Kidney epithelial cell (primary cell): Measurements from ENCODE around the gene NLGN2. TPM values are rescaled to one million over a fixed set of nuclear protein-coding genes. Genes with fewer than 3 reads are reported as not detected.

Experiments
- DNase-seq: peaks from one replicate; pipeline ENCODE4 v3.0.0-alpha.2; 2010; ENCODE audit warnings: low read depth
- H3K27me3 ChIP-seq: 2 replicates; pipeline ENCODE4 v1.6.0; 2011; ENCODE audit warnings: low read length; ENCODE audit not compliant: control insufficient read depth, insufficient read depth
- H3K36me3 ChIP-seq: 2 replicates; pipeline ENCODE4 v1.5.1; 2011; ENCODE audit warnings: low read length; ENCODE audit not compliant: control insufficient read depth, insufficient read depth
- H3K4me3 ChIP-seq: 2 replicates; pipeline ENCODE4 v1.5.1; 2011; ENCODE audit warnings: low read depth, mild to moderate bottlenecking, control low read depth, low read length
- CTCF ChIP-seq: IDR thresholded peaks from 2 replicates; pipeline ENCODE4 v1.5.1; 2011; ENCODE audit warnings: mild to moderate bottlenecking, moderate library complexity, low read length, control low read depth, inconsistent platforms; ENCODE audit not compliant: insufficient read depth, poor library complexity, severe bottlenecking
- total RNA-seq: library from RNA; depleted of rRNA; stranded (reverse); fragments of >200 nt; gene quantifications from 2 replicates; pipeline ENCODE4 v1.2.3, GENCODE V29; 2015

The NLGN2 gene
- total RNA-seq, 1 donor from 2014 or later = 8.4 TPM

GRCh38 chr17:7404737-7405349 lies 2.8 kb upstream of the NLGN2 start:
- no peak for TF ChIP-seq CTCF
- DNase-seq = no peak
- Histone ChIP-seq H3K4me3 (peak overlapping the region; percentile 72), H3K27me3 (no peaks in the 10 kb centered on the region), H3K36me3 (no peaks in the 10 kb centered on the region)

DNA sequence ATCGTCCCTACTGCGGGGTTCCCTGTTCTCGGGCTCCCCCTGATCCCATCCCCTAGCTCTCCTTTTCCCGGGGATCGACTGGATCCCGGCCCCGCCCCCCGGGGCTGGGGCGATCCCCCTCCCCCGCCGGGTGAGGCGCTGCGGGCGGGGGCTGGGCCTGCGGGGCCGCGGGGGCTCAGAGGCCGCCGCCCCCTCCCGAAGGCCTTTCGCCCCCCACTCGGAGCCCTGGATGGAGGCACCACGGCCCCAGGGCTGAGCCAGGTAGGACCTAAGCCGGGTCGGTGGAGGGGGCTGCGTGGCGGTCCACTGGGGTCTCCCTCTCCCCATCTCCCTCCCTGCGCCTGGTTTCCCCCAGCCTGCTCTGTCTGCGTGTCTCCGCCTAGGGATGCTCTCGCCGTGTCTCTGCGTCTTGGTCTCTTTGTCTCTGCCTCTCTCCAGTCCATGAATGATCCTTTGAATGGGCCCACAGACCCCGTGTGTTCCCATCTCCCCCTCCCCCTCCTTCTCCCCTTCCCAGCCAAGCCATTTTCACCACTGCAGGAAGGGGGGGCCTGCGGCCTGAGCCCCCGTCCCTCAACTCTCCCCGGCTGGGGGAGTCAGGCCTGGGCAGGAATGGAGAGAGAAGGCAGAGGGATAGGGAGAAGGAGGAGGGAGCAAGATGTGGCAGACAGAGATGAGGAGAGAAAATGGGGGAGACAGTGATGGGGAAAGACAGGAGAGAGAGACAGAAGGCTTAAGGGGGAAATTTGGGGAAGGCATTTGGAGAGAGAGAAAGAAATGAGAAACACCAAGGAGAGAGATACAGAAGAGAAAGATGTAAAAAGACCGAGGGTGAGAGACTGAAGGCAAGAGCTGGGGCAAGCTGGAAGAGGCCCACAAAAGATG lies 2.1 kb upstream of the NLGN2 start:
- no peak for DNase-seq
- H3K4me3 ChIP-seq = peak overlapping the region; percentile 72
- H3K27me3 ChIP-seq = no peaks in the 10 kb centered on the region
- TF ChIP-seq CTCF = no peak
- no peaks in the 10 kb centered on the region for H3K36me3 ChIP-seq

DNA sequence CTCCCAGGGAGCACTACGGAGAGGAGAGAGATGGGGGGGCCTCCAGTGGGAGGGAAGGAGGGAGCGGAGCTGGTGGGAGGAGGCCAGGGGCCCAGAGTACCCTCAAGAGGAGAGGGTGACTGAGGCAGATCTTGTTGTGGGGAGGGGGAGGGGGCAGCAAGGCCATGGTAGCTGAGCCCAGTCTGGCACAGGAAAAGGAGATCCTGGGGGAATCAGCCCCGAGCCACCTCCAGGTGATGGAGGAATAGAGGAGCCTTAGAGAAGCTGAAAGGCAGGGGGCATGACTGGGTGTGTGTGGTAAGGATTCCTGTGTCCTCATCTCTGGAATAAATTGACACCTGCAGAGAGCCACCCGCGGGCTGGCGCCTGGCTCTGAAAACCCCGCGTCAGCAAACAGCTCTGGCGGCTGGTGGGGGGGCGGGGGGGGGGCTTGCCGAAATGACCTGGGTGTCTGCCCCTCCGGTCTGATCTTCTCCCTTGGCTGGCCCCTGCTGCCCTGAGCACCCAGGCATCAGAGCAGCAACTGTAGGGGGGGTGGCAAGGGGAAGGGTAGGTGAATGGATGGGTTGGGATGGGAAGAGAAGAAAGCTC lies 1.3 kb upstream of the NLGN2 start:
- DNase-seq = no peak
- Histone ChIP-seq H3K27me3 (no peaks in the 10 kb centered on the region), H3K36me3 (no peaks in the 10 kb centered on the region), H3K4me3 (no peak overlapping the region)
- no peak for TF ChIP-seq CTCF

DNA sequence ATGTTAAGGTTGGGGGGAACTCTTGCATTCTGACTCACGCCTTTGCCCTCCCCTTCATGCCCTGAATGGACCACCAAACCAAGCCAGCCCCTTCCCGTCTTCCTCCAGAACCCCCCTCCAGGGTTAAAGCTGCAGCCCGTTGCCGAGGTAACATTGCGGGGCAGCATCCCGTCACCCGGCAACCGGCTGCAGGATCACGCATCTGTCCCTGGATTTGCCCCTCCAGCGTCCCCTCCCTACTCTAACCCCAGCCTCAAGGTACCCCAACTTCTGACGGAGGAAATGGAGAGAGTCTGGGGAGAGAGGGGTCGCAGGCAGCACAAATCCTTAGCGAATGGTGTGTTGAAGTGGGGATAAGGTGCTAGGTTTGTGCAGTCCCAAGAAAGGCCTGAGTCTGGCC lies 563 bp upstream of the NLGN2 start:
- TF ChIP-seq CTCF = no peak
- no peak for DNase-seq
- no peaks in the 10 kb centered on the region for H3K27me3 ChIP-seq

GRCh38 chr17:7408252-7408727 lies 645 bp downstream of the NLGN2 start:
- TF ChIP-seq CTCF = no peak
- Histone ChIP-seq H3K27me3 (no peaks in the 10 kb centered on the region), H3K36me3 (no peaks in the 10 kb centered on the region), H3K4me3 (no peak overlapping the region)
- DNase-seq = no peak

More for the DNA sequence above, 563 bp upstream of the NLGN2 start:
- no peaks in the 10 kb centered on the region for H3K36me3 ChIP-seq
- no peak overlapping the region for H3K4me3 ChIP-seq
